Right cardiac atrium (tissue), 5 donors: Measurements from ENCODE around the gene ITPKA. TPM values are rescaled to one million over a fixed set of nuclear protein-coding genes. Genes with fewer than 3 reads are reported as not detected.
A peak's percentile ranks its signal among the peaks of the same experiment; 100 is the strongest.

ENCODE experiments used
- ATAC-seq, 2 donors: fragments of 200-7000 bp; cut with Tn5 transposase; one replicate each; pipeline versions ENCODE4 v1.8.0 to v1.9.1; 2020; ENCODE audit warnings: moderate library complexity in 2 of 2, mild to moderate bottlenecking in 1 of 2
- DNase-seq, 3 donors: peaks; one replicate each; pipeline ENCODE4 v3.0.0-alpha.2; 2020
- H3K27ac ChIP-seq: one replicate; pipeline ENCODE4 v1.5.1; 2013; ENCODE audit warnings: mild to moderate bottlenecking, low read length, control low read depth, moderate library complexity
- H3K27me3 ChIP-seq: one replicate; pipeline ENCODE4 v1.6.1; 2013; ENCODE audit not compliant: control insufficient read depth, insufficient read depth
- H3K4me1 ChIP-seq: one replicate; pipeline ENCODE4 v1.6.1; 2013; ENCODE audit warnings: low read length; ENCODE audit not compliant: control insufficient read depth, insufficient read depth
- H3K4me3 ChIP-seq: one replicate; pipeline ENCODE4 v1.5.1; 2013; ENCODE audit warnings: low read length, control low read depth
- H3K9me3 ChIP-seq: one replicate; pipeline ENCODE4 v1.6.1; 2013; ENCODE audit warnings: low read length; ENCODE audit not compliant: control insufficient read depth
- whole genome bisulfite sequencing: extraction: QIAGEN DNeasy Blood & Tissue Kit; methylation state at CpG from one replicate; pipeline ENCODE4 v1.1.7; 2013; 5-methylcytosine and 5-hydroxymethylcytosine counted together
- intact Hi-C, 4 donors: fragments of 100-400 bp; cut with DNase I; formaldehyde crosslinking; loops; one replicate each; pipeline versions ENCODE4 v1.11.0 to v1.14.0; 2022 to 2023
- polyA plus RNA-seq: library from polyadenylated mRNA; stranded (reverse); fragments of 200-250 nt; gene quantifications from one replicate; pipeline ENCODE4 v1.2.3, GENCODE V29; 2013
- total RNA-seq, 4 donors: library from RNA; stranded (reverse); fragmentation: NEBNext Ultra II Directional; extraction: Animal tissue kit (Norgen Biotek cat#: 25700); gene quantifications; one replicate each; pipeline ENCODE4 v1.2.1, GENCODE V29; 2021
- donor health status: healthy with polysubstance abuse.
- donor health status: DM: no; HTN: yes; CAD: no.
- donor health status: DM: no; HTN: no; CAD: no.
- donor health status: DM: no; HTN: yes; CAD: no; lungs with severe emphysema.
- donor health status: DM: yes; HTN: yes; CAD: no.

Gene ITPKA
- total and polyA plus RNA-seq, 5 donors: 0.36 to 1.6 (median 1.4) TPM

DNA sequence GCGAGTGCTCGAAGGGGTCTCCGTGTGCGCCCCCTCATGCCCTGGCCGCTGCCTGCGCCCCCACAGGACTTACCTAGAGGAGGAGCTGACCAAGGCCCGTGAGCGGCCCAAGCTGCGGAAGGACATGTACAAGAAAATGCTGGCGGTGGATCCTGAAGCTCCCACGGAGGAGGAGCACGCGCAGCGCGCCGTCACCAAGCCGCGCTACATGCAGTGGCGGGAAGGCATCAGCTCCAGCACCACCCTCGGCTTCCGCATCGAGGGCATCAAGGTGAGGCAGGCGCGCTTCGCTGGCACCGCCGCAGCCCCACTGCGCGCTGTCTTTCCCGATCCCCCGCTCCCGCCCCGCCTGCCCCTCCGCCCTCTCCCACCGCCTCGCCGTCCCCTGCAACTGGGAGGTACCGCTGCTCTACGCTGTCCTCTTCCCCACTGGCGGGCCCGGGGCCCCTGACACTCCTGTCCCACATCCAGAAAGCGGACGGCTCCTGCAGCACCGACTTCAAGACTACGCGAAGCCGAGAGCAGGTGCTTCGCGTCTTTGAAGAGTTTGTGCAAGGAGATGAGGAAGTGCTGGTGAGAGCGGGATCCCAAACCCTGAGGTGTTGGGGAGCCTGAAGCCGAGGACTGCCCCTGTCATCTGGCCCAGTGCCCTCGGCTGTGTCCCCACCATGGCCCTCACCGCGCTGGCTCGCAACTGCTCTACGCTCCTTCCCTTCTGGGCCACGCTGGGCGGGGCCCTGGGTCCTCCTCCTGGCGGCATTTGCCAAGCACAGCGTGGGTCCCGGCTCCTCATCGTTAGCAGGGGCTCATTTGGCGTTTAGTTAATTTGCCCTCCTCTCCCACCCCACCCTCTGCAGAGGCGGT, 8.5 kb downstream of the ITPKA start:
- peak; percentile 9 to 19 for ATAC-seq
- no peaks in the 10 kb centered on the region for H3K27me3 ChIP-seq
- intact Hi-C loops: no loop called here

DNA sequence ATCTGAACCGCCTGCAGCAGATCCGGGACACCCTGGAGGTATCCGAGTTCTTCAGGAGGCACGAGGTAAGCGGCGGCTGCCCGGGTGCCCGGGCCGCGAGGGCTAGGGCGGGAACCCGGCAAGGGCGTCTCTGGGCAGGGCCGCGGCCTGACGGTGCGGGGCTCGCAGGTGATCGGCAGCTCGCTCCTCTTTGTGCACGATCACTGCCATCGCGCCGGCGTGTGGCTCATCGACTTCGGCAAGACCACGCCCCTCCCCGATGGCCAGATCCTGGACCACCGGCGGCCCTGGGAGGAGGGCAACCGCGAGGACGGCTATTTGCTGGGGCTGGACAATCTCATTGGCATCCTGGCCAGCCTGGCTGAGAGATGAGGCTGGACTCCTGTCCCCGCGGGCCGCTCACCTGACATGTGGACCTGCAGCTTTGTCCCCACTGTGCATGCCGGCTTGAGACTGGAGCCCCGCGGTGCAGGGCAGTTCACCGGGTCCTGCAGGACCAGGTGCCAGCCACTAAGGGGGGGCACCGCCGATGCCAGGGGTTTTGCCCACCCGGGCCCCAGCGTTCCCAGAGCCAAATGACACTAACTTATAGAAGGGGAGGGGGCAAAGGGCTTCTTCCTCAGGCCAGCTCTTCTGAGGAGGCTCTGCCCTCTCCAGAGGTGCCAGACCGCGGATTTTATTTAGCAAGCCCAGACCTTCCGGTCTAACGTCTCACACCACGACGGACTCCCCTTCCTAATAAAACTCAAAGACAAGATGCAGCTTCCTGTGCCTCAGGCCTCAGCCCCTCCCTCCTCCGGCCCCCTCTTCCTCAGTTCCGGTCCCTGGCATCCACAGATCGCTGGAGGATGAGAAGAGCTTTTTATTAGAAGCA, 9.4 kb downstream of the ITPKA start:
- Histone ChIP-seq H3K4me1 (peaks cover 4% of the 10 kb centered on the region), H3K4me3 (no peak overlapping the region), H3K27me3 (no peaks in the 10 kb centered on the region), H3K27ac (no peak overlapping the region), H3K9me3 (no peaks in the 10 kb centered on the region)
- 20% methylated on average over 54 of the region's 54 CpGs for WGBS
- intact Hi-C loops: no loop called here
- peak in 1 of 3 donors; percentile 46 for DNase-seq
- no peak for ATAC-seq

More for the DNA sequence above, 8.5 kb downstream of the ITPKA start:
- Histone ChIP-seq H3K4me1 (peaks cover 4% of the 10 kb centered on the region), H3K9me3 (no peaks in the 10 kb centered on the region), H3K27ac (no peak overlapping the region), H3K4me3 (peak overlapping the region; percentile 1)
- 6% methylated on average over 64 of the region's 64 CpGs for WGBS
- peak in 1 of 3 donors; percentile 66 for DNase-seq

DNA sequence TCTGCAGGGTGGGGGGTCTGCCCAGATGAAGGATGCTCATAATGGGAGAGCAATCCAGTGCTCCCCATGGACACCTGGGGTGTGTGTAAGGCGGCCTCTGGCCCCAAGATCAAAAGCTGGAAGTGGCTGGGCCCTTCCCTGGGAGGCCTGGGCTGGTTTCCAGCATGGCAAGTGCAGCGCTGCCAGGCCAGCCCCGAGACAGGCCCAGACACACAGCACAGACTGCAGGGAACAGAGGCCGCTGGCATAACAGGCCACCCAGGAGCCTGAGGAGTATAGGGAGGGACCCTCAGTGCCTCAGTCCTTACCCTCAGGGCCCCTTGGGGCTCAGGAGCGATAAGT, 10.0 kb downstream of the ITPKA start:
- Histone ChIP-seq H3K27me3 (no peaks in the 10 kb centered on the region), H3K4me1 (peaks cover 4% of the 10 kb centered on the region)

DNA sequence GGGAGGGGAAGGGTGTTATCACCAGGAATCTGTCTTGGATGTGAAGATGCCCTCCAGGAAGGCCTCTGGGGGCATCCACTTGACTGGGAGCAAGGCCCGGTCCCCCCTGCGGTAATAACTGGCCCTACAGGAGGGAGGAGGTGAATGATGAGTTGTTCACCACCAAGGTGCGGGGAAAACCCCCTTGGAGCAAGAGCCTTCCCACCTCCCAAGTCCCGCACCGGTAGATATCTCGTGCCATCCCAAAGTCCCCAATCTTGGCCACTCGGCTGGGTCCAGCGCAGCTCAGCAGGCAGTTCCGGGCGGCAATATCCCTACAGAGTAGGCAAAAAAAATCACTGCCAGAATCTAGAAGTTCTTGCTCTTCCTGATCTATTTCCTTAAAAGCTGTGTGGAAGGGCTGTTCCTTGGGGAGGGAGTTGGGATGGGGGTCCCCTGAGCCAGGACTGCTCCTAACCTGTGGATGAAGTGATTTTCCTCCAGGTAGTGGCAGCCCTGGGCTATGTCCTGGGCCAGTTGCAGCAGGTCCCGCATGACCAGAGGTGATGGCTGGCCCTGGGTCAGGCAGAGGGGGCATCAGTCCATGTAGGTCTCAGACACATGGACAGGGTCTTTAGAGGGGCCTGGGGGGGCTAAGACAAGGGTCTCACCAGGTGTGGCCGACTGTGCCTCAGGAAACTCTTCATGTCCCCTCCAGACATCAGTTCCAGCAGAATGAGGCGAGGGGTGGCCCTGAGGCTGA, 11.2 kb downstream of the ITPKA start:
- Histone ChIP-seq H3K4me3 (no peak overlapping the region), H3K27ac (no peak overlapping the region), H3K27me3 (no peaks in the 10 kb centered on the region), H3K4me1 (peaks cover 4% of the 10 kb centered on the region), H3K9me3 (no peaks in the 10 kb centered on the region)
- DNase-seq (no peak), ATAC-seq (no peak)
- intact Hi-C loops: no loop called here
- WGBS: 91% methylated on average over 13 of the region's 13 CpGs

More for the DNA sequence above, 10.0 kb downstream of the ITPKA start:
- Histone ChIP-seq H3K9me3 (no peaks in the 10 kb centered on the region), H3K27ac (no peak overlapping the region), H3K4me3 (no peak overlapping the region)
- no peak for ATAC-seq
- WGBS: 76% methylated on average over 5 of the region's 5 CpGs
- DNase-seq: peak in 1 of 3 donors; percentile 41
- intact Hi-C loops: no loop called here

DNA sequence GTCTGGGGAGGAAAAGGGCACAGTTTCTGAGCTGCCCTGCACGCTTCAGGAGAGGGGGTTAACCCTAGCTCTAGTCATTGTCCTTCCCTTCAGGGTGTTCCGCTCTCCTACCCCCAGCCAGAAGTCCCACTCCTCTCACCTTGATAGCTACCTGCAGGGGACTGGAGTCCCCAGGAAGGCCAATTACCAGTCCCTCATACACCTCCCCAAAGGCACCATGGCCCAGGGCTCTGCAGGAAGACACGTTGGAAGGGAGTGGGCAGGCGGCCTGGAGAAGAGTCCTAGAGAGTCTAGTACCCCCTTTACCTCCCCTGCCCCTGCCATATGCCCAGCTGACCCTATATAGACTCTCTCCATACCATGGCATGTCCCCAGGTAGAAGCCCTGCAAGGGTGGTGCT, 12.1 kb downstream of the ITPKA start:
- DNase-seq: no peak
- intact Hi-C loops: no loop called here

DNA sequence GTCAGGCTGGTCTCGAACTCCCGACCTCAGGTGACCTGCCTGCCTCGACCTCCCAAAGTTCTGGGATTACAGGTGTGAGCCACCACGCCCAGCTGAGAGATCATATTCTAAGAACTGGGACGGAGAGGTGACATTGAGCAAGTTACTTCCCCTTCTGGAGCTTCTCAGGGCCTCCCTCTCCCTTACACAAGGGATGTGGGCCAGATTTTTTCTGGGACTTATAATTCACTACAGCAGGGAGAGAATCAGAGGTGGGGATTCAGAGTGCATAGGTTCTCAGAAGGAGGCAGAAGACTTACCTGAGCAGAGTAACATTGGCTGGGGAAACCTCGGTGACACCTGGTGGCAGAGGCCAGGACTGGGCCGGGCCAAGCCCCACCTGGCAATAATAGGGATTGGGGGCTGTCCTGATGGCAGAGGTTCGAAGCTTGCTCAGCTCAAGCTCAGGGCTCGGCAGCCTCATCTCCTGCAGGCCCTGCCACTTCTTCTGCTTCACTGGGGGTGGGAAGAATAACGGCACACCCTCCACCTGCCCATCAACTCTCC, 13.2 kb downstream of the ITPKA start:
- DNase-seq (no peak), ATAC-seq (no peak)
- Histone ChIP-seq H3K4me1 (peaks cover 2% of the 10 kb centered on the region), H3K27me3 (no peaks in the 10 kb centered on the region), H3K27ac (no peak overlapping the region), H3K9me3 (no peaks in the 10 kb centered on the region), H3K4me3 (no peak overlapping the region)
- WGBS: 79% methylated on average over 10 of the region's 10 CpGs
- intact Hi-C loops: no loop called here

More for the DNA sequence above, 12.1 kb downstream of the ITPKA start:
- no peaks in the 10 kb centered on the region for H3K9me3 ChIP-seq
- H3K4me1 ChIP-seq: peaks cover 4% of the 10 kb centered on the region
- no peak overlapping the region for H3K4me3 ChIP-seq
- 91% methylated on average over 4 of the region's 4 CpGs for WGBS
- no peak overlapping the region for H3K27ac ChIP-seq
- no peak for ATAC-seq
- H3K27me3 ChIP-seq: no peaks in the 10 kb centered on the region

DNA sequence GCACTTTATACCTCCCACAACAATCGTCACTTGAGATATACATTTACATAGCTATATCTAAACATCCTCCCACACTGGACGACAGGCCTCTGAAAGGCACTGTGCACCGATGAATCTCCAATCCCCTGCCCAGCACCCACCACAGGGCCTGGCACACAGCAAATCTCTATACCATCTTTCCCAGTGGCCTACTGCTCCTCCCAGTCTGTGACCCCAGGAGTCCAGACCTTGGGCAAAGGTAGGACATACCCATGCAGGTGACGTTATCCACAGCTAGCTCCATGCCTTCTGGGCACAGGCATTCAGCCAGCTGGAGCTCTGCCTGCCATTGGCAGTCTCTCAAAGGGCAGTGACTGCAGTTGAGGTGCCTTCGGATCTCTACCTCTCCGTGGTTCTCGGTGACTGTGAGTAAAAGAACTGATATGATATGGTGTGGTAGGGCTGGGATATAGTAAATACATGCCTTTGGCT, 14.2 kb downstream of the ITPKA start:
- Histone ChIP-seq H3K9me3 (no peaks in the 10 kb centered on the region), H3K27ac (no peak overlapping the region), H3K4me3 (no peak overlapping the region), H3K27me3 (no peaks in the 10 kb centered on the region), H3K4me1 (peaks cover 5% of the 10 kb centered on the region)
- intact Hi-C loops: no loop called here
- WGBS: 66% methylated on average over 7 of the region's 7 CpGs
- DNase-seq (no peak), ATAC-seq (peak in 1 of 2 donors; percentile 4)

DNA sequence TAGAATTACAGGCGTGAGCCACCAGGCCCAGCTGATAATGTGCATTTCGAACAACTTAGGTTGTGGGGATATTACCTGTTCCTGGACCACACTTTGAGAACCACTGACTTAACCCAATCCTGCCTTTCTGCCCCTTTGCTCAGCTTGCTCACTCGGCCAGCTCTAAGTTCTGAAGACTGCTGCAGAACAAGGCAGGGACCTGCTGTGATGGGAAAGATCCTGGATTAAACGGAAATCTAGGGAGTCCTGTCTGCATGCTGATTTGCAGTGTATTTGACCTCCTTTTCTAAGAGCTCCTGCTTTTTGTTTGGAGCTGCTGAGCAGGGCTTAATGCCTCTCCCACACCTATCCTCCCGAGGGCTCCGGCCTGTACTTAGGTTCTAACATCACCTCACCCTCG, 17.1 kb downstream of the ITPKA start:
- peaks cover 7% of the 10 kb centered on the region for H3K4me1 ChIP-seq
- H3K27ac ChIP-seq: no peak overlapping the region
- 90% methylated on average over 7 of the region's 7 CpGs for WGBS
- intact Hi-C loops: no loop called here
- ATAC-seq: no peak
- no peak overlapping the region for H3K4me3 ChIP-seq
- DNase-seq: no peak
- H3K27me3 ChIP-seq: no peaks in the 10 kb centered on the region
- H3K9me3 ChIP-seq: no peaks in the 10 kb centered on the region

DNA sequence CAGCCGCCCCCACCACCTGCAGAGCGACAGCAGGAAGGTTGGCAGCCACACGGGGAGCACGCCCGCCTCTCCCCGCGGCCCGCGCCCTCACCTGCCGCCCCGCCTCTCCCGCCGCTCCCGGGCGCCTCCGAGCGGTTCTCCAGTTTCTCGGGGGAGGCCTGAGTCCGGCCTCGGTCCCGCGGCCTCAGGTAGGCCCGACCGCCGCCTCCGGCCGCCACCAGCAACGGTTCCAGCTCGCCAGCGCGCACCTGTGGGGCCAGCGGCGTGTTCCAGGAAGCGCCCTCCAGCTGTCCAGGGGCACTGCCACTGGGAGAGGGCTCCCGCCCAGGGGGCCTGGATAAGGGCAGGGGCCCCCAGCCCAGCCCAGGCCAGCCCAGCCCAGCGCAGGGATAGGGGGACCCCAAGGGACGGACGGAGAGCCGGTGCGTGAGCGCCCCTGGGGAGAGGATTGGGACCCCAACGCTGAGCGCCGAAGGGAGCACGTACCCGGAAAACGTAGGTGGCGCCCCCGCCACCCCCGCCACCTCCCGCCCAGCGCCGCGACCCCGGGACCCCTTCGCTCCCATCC, 17.7 kb downstream of the ITPKA start:
- DNase-seq (no peak), ATAC-seq (peak in 1 of 2 donors; percentile 6)
- H3K27ac ChIP-seq: no peak overlapping the region
- no peaks in the 10 kb centered on the region for H3K27me3 ChIP-seq
- peak overlapping the region; percentile 4 for H3K4me3 ChIP-seq
- H3K9me3 ChIP-seq: no peaks in the 10 kb centered on the region
- intact Hi-C loops: no loop called here
- WGBS: 21% methylated on average over 56 of the region's 56 CpGs
- peaks cover 7% of the 10 kb centered on the region for H3K4me1 ChIP-seq

DNA sequence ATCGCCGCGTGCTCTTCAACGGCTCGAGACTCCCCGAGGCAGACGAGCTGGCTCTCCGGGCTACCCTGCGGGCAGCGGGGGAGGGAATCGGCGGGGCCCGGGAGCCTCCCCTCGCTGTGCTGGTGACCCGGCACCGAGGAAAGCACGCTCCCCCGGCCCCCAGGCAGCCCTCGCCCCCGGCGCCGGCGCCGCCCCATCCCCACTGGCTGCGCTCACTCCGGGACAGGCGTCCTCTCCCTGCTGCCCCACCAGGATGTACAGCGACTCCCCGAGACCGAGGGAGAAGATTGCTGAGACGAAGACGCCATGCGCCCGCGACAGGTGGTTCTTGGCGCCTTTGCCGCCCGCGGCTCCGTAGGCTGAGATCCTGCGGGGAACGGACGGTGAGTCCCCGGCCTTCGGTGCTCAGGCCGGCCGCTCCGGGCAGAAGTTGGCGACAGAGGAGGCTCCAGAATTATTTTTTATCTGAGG, 18.3 kb downstream of the ITPKA start:
- ATAC-seq: no peak
- peaks cover 7% of the 10 kb centered on the region for H3K4me1 ChIP-seq
- WGBS: 4% methylated on average over 49 of the region's 49 CpGs
- H3K4me3 ChIP-seq: peak overlapping the region; percentile 4
- no peak overlapping the region for H3K27ac ChIP-seq
- H3K27me3 ChIP-seq: no peaks in the 10 kb centered on the region
- intact Hi-C loops: no loop called here
- no peaks in the 10 kb centered on the region for H3K9me3 ChIP-seq
- DNase-seq: no peak
